DND-41 (cell line): ENCODE data around the gene ZNF470.

ENCODE experiments used
- ATAC-seq: fragments of 200-7000 bp; cut with Tn5 transposase; 3 replicates; pipeline ENCODE4 v1.9.1; 2021; ENCODE audit warnings: low read depth; ENCODE audit not compliant: insufficient read depth
- DNase-seq: peaks from one replicate; pipeline ENCODE4 v3.0.0-alpha.2; 2020
- H2AFZ ChIP-seq: 2 replicates; pipeline ENCODE4 v1.6.0; 2012; ENCODE audit warnings: low read depth, low read length
- H3K27ac ChIP-seq: 2 replicates; pipeline ENCODE4 v1.5.1; 2012; ENCODE audit warnings: low read length, inconsistent platforms
- H3K27me3 ChIP-seq: fragments of 200-600 bp; sonication (generic); 2 replicates; pipeline ENCODE4 v1.6.0; 2012; ENCODE audit warnings: low read length, mild to moderate bottlenecking, inconsistent platforms; ENCODE audit not compliant: insufficient read depth, poor library complexity
- H3K36me3 ChIP-seq: 2 replicates; pipeline ENCODE4 v1.5.1; 2012; ENCODE audit warnings: low read length, inconsistent platforms; ENCODE audit not compliant: insufficient read depth
- H3K4me1 ChIP-seq: 2 replicates; pipeline ENCODE4 v1.5.1; 2012; ENCODE audit warnings: mild to moderate bottlenecking, low read length; ENCODE audit not compliant: insufficient read depth
- H3K4me2 ChIP-seq: 2 replicates; pipeline ENCODE4 v1.6.0; 2012; ENCODE audit warnings: mild to moderate bottlenecking, moderate library complexity, low read length, inconsistent platforms; ENCODE audit not compliant: insufficient read depth
- H3K4me3 ChIP-seq, 2 experiments: fragments of 200-600 bp in 1 of 2; shearing (Covaris generic) in 1 of 2; 2 replicates each; pipeline ENCODE4 v1.5.1; 2012 to 2016; ENCODE audit warnings: inconsistent platforms in 2 of 2, low read length in 2 of 2, mild to moderate bottlenecking in 2 of 2, low read depth in 1 of 2, moderate library complexity in 1 of 2
- H3K79me2 ChIP-seq: 2 replicates; pipeline ENCODE4 v1.6.0; 2012; ENCODE audit warnings: low read length, inconsistent platforms; ENCODE audit not compliant: insufficient read depth
- H3K9ac ChIP-seq: 2 replicates; pipeline ENCODE4 v1.6.0; 2012; ENCODE audit warnings: low read depth, mild to moderate bottlenecking, inconsistent platforms, low read length, moderate library complexity
- H3K9me3 ChIP-seq: 2 replicates; pipeline ENCODE4 v1.5.1; 2012; ENCODE audit warnings: low read length, moderate library complexity, mild to moderate bottlenecking, inconsistent platforms; ENCODE audit not compliant: insufficient read depth, severe bottlenecking
- H4K20me1 ChIP-seq: 2 replicates; pipeline ENCODE4 v1.6.0; 2012; ENCODE audit warnings: low read length; ENCODE audit not compliant: insufficient read depth
- EZH2 ChIP-seq: IDR thresholded peaks from 3 replicates; pipeline ENCODE4 v1.6.1; 2012; ENCODE audit warnings: borderline replicate concordance, low read depth, mild to moderate bottlenecking, moderate library complexity, low read length, inconsistent platforms; ENCODE audit not compliant: severe bottlenecking
- TF ChIP-seq, protein P1 (sequence below): IDR thresholded peaks from 2 replicates; pipeline ENCODE4 v1.5.1; 2012; ENCODE audit warnings: borderline replicate concordance, low read length, moderate library complexity, mild to moderate bottlenecking; ENCODE audit not compliant: poor library complexity, severe bottlenecking; ENCODE audit errors: extremely low read depth

ZNF470 gene

DNA sequence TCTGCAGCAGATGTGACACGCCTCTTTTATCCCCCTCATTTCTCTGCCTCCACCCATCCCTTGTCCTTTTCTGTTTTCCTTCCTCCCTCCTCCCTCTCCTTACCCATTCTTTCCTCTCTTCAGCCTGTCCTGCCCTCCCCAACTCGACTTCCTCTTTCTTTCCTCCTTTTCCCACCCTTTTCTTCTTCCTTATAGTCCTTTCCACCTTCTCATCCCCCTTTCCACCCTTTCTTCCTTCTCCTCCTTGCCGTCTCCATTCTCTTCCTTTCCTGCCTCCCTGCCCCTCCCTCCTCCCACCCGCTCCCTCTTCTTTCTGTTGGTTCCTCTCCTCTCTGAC, 27.1 kb downstream of the ZNF470 start:
- Histone ChIP-seq H3K4me3 (peak overlapping the region; percentile 23 to 73), H2AFZ (peak overlapping the region; percentile 96)
- TF ChIP-seq, protein P1, sequence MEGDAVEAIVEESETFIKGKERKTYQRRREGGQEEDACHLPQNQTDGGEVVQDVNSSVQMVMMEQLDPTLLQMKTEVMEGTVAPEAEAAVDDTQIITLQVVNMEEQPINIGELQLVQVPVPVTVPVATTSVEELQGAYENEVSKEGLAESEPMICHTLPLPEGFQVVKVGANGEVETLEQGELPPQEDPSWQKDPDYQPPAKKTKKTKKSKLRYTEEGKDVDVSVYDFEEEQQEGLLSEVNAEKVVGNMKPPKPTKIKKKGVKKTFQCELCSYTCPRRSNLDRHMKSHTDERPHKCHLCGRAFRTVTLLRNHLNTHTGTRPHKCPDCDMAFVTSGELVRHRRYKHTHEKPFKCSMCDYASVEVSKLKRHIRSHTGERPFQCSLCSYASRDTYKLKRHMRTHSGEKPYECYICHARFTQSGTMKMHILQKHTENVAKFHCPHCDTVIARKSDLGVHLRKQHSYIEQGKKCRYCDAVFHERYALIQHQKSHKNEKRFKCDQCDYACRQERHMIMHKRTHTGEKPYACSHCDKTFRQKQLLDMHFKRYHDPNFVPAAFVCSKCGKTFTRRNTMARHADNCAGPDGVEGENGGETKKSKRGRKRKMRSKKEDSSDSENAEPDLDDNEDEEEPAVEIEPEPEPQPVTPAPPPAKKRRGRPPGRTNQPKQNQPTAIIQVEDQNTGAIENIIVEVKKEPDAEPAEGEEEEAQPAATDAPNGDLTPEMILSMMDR: no peak
- TF ChIP-seq EZH2: no peak

DNA sequence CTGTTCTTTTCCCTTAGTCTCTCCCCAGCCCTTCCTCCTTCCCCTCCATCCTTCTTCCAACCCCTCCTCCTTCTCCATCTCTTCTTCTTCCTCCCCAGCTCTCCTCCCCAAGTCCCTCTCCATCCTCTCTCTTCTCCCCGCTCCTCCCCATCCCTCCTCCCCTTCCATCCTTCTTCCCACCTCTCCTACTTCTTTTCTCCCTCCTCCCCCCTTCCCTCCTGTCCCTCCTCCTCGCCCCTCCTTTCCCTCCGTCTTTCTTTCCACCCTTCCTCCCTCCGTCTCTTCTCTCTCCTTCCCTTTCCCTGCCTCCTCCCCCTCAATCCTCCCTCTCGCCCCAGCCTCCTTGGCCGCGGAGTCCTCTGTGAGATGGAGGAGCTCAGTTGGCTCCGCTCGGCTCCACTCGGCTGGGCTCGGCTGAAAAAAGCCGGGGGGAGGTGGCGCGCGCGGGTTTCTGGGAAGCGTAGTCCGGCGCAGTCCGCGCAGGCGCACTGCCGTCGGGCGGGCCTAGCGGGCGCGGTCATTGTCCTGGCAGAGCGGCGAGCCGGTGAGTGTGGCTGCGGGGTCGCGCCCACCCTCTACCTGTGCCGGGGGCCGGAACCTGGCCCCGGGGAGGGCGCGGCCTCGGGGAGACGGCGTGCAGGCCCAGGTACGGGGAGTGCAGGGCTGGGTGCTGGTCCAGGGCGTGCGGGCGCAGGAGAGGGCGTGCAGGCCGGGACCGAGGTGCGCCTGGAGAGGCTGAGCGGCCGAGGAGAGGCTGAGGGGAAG, 27.7 kb downstream of the ZNF470 start, which contains the start of gene ZNF71:
Gene ZNF71 (plus strand): TSS at position 520 of the 765 bp plus-strand sequence. CDS start 6,257 bp downstream, outside the sequence.
- Histone ChIP-seq H4K20me1 (peaks cover 4% of the 10 kb centered on the region; the same call in 1 of the 2 replicates), H3K27me3 (no peaks in the 10 kb centered on the region), H3K36me3 (peaks cover 14% of the 10 kb centered on the region), H3K79me2 (peaks cover 44% of the 10 kb centered on the region), H2AFZ (peak within 1 kb of the TSS; percentile 96), H3K4me2 (peak within 1 kb of the TSS; percentile 68), H3K4me3 (peak within 1 kb of the TSS; percentile 23 to 73), H3K4me1 (peaks cover 24% of the 10 kb centered on the region), H3K9ac (peak within 1 kb of the TSS; percentile 59), H3K27ac (peak within 1 kb of the TSS; percentile 40), H3K9me3 (peaks cover 4% of the 10 kb centered on the region)
- DNase-seq: peak; percentile 91
- peak; percentile 95 for ATAC-seq
- TF ChIP-seq, protein P1: no peak
- TF ChIP-seq EZH2: no peak

More for the DNA sequence above, 27.1 kb downstream of the ZNF470 start:
- H4K20me1 ChIP-seq: peaks cover 4% of the 10 kb centered on the region; the same call in 1 of the 2 replicates
- H3K4me1 ChIP-seq: peaks cover 24% of the 10 kb centered on the region
- H3K79me2 ChIP-seq: peaks cover 43% of the 10 kb centered on the region
- H3K27me3 ChIP-seq: no peaks in the 10 kb centered on the region
- peak overlapping the region; percentile 40 for H3K27ac ChIP-seq
- H3K9ac ChIP-seq: peak overlapping the region; percentile 59
- H3K9me3 ChIP-seq: peaks cover 8% of the 10 kb centered on the region
- ATAC-seq (no peak), DNase-seq (no peak)
- peaks cover 14% of the 10 kb centered on the region for H3K36me3 ChIP-seq
- H3K4me2 ChIP-seq: peak overlapping the region; percentile 68

DNA sequence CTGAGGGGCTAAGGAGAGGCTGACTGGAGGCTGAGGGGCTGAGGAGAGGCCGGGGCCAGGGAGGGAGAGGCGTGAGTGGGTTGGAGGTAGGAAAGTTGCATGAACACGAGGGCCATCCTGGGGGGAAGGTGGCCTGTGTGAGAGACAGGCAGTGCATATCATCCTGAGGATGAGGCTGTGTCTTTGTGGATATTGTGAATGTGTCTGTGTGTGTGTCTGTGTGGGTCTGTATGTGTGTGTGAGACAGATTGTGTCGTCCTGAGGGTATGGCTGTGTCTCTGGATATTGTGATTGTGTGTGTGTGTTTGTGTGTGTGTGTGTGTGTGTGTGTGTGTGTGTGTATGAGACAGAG, 28.3 kb downstream of the ZNF470 start:
- peak overlapping the region; percentile 68 for H3K4me2 ChIP-seq
- peaks cover 47% of the 10 kb centered on the region for H3K79me2 ChIP-seq
- peak overlapping the region; percentile 23 to 73 for H3K4me3 ChIP-seq
- H3K27ac ChIP-seq: peak overlapping the region; percentile 40
- peaks cover 4% of the 10 kb centered on the region; the same call in 1 of the 2 replicates for H4K20me1 ChIP-seq
- no peaks in the 10 kb centered on the region for H3K27me3 ChIP-seq
- DNase-seq (peak; percentile 7), ATAC-seq (peak; percentile 54)
- peak overlapping the region; percentile 96 for H2AFZ ChIP-seq
- peaks cover 24% of the 10 kb centered on the region for H3K4me1 ChIP-seq
- peaks cover 16% of the 10 kb centered on the region for H3K36me3 ChIP-seq
- TF ChIP-seq, protein P1: no peak
- TF ChIP-seq EZH2: no peak
- H3K9me3 ChIP-seq: peaks cover 3% of the 10 kb centered on the region
- peak overlapping the region; percentile 59 for H3K9ac ChIP-seq
